HG02588 (cell line): Measurements from ENCODE around the gene ARL2BP.

ENCODE experiments used
- ATAC-seq: cut with Tn5 transposase; IDR thresholded peaks from one replicate; pipeline ENCODE4 v1.9.1; 2021; ENCODE audit warnings: mild to moderate bottlenecking, moderate library complexity; ENCODE audit not compliant: unreplicated experiment

The ARL2BP gene

DNA sequence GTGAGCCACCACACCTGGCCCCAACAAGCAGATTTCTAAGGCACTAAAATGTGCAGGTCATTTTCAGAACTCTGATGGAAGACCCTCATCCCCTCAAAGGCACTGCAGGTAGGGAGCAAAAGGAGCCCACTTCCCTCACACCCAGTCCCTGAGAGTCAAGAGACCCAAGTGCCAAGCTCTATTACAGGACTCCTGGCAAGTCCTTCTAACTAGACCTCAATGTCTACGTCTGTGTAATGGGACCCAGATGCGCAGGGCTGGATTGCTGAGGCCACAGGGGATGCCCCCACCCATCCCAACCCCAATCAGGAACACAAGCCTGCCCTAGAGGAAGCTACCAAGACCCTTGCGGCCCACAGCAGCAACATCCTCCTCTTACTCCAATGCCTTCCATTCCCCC is 36.7 kb downstream of the ARL2BP start:
- ATAC-seq: no peak

DNA sequence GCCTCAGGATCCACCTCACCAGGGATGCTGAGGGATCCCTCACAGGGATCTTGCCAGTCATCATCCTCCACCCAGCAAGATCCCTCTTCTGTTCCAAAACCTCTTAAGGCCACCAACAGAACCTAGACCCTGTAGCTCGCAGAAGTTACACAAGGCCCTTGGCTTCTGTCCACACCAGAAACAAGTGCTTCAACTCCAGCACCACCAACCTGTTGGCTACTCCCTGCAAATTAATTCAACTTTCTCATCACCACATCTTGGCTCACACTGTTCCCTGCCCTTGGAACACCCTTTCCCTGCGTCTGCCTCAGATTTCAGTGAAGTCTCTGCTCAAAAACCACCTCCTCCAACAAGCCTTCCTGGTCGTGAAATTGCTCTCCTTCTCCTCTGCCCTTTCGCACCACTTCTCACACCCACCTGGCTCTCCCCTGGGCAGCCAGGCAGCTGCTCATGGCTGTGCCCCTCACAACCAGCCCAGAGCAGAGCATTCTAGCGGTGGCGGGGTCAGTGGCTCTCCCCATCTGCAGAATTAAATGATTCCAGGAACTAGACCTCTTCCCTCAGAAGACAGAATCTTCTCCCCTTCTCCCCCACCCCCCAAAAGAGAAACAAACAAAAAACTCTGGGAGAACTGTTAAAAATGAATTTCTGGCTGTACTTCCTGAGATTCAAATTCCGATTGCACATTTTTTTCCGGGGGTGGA is 37.6 kb downstream of the ARL2BP start:
- no peak for ATAC-seq

DNA sequence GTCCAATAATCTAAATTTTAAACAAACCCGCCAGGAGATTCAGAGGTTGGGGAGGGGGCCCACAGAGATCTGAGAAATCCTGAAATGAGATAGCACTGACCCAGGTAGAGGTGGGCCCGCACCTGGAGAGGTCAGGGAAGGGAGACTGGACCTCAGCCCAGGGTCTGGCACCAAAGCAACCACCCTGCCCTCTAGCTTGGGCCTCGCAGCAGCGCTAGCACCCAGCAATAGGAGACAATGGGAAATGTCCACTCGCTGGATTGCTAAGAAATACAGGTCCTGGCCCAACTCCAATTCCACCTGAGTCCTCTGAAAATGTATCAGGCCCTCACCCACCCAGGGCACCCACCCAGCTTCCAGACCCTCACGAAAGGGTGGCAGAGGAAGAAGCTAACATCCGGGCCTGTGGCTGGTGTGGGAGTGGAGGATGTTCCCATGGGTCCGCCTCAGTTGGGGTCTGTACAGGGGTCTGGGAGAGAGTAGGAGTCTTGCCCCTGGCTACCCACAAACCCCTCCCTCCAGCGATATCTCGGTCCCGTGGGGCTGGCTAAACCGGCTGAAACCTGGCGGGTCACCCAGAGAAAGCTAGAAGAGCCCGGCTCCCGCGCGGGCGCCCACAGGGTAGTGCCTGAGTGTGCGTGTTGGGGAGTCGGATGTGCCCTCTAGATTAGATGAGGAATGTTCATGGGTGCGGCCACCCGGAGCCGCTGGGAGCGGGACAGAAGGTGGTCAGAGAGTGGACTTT is 38.3 kb downstream of the ARL2BP start:
- no peak for ATAC-seq

DNA sequence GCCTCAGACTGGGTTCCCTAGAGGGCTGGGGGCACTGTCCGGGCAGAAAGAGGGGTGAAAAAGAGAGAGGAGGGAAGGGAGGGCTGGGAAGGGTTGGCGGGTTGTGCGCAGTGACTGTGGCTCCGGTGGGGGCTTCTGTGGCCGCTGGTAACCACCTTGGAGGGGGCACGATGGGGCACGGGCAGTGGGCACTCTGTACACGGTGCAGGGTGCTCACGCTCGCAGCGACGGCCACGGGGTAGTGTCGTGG is 38.8 kb downstream of the ARL2BP start:
- no peak for ATAC-seq

DNA sequence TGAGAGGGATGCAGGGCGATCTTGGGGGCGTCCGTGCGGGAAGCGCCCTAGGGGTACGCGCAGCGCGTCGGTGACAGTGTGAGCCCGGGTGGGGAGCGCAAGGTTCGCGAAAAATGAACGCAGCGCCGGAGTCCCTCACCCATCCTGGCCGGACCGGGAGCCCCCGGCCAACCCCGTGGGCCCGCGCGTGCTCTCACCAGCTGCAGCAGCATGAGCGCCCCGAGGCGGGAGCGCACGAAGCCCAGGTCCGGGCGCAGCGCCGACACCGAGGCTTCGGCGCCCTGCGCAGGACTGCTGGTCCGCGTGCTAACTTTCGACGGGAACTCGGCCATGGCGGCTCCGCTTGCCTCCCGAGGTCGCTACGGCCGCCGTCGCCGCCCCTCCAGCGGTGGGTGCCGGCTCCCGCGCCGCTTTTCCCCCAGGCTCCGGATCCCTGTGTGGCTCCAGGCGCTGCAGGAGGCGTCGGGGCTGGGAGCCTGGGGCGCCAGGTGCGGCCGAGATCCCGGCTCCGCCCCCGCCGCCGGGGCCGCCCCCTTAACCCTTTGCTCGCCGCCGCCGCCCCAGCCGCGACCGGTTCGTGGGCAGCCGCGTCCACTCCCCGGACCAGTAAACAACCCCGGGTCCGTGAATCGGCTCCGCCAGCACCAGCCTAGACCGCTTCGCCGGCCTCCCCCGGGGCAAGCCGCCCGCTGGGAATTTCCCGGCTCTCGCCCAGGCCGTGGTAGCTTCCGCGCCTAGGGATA is 39.3 kb downstream of the ARL2BP start, which contains the start of gene PLLP:
Gene PLLP, minus strand, starts transcription at position 464 of the 743 bp plus-strand sequence. Its CDS starts 132 bp downstream, at position 332.
- no peak for ATAC-seq

DNA sequence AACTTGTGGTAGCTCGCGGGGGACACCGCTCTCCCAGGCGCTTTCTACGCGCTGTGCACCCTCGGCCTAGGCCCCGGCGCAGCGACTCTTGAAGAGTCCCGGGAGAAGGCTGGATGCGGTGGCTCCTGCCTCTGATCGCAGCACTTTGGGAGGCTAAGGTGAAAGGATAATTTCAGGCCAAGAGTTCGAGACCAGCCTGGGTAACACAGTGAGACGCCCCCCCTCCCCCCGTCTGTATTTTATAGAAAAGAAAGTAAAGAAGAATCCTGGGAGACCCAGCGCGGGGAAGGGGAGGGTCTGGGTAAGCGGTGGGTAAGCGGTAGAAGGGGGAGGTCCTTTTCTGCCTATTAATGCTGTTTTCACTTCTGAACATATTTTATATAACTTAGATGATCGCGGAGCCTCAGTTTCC is 39.9 kb downstream of the ARL2BP start:
- ATAC-seq: no peak

DNA sequence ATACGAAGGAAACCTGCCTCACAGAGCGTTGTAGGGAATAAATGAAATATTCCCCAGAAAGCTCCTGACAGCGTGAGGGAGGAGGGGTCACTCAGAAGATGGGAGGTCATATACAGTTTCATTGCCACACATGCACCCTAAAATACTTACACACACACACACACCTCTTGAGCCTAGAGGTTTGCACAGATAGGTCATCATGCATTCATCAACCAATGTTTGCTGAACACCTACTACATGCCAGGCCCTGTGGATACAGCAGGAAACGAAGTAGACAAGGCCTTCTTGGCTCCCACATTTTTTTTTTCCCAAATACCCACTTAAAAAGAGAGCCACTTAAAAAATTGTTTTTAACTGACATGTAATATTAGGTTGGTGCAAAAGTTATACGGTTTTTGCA is 40.3 kb downstream of the ARL2BP start:
- ATAC-seq: no peak

DNA sequence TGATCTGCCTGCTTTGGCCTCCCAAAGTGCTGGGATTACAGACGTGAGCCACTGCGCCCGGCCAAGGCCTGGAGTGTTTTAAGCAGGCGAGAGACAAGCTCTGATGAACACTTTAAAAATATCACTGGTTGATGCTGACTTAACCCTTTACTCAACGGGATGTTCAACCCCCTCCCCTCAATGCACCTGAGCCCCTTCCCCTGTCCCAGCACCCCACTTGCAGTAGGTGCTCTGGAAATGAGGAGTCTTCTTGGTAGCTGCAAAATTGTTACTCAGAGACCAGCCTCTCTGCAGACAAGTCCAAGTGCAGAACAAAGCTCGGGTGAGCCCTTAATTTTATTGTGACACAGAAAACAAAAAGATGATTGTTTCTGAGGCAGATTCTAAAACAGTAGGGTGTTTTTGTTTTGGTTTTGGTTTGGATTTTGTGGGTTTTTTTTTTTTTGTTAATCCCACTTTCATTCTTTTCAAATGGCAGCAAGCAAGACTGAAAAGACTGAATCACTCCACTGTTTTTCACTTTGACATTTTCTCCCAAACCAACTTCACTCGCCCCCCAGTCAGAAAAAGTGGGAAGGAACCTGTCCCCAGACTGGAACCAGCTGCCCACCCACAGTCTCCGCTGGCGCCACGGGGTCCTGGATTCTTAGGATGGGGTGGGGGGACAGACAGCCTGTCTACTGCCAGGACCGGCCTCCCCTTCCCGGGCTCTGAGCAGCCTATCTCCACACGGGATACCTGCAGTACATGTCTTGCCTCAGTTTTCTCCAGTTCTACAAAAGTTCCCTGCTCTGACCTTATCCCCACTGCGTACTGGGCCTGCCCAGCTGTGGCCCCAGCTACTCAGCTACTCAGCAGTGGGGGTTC is 44.6 kb downstream of the ARL2BP start:
- ATAC-seq: no peak

DNA sequence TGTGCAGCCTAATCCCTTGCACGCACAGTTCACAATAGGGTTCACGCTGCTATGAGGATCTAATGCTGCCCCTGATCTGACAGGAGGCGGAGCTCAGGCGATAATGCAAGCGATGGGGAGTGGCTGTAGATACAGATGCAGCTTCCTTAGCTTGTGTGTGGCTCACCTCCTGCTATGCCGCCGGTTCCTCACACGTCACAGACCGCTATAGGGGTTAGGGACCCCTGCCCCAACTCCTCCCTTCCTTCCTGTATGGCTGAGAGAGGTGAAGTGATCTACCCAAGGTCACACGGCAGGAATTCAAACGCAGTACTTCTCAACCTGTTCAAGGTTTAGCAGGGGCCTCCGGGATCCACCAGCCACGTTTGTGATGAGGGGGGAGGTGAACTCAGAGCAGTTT is 52.8 kb downstream of the ARL2BP start:
- ATAC-seq: no peak

DNA sequence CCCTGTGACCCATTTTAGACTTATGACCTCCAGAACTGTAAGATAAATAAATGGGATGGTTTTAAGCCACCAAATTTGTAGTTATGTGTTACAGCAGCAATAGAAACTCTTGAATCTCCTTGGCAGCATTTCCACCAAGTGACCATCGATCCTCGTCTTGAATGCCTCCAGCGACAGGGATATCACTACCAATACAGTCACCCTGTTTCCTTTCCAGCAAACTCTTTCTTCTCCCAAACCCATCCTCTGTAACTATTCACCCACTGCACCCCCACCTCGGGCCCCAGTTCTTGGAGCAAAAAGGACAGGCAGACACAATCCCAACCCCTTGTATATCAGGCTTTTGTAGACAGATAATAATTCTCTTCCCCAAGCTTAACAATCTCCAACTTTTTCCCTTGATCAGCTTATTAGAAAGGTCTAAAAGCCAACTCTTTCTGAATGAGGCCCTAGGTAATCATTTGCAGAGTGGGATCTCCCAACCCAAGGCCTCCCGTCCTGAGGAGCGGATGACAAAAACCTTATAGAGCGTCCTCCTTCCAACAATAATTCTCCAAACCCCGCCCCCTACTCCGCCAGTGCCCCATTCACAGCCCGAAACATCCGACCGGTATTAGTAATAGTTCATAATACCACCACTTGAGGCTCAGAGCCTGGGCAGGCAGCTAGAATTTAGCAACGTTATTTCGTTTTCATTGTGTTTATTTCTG is 54.1 kb downstream of the ARL2BP start:
- peak; percentile 15 for ATAC-seq

DNA sequence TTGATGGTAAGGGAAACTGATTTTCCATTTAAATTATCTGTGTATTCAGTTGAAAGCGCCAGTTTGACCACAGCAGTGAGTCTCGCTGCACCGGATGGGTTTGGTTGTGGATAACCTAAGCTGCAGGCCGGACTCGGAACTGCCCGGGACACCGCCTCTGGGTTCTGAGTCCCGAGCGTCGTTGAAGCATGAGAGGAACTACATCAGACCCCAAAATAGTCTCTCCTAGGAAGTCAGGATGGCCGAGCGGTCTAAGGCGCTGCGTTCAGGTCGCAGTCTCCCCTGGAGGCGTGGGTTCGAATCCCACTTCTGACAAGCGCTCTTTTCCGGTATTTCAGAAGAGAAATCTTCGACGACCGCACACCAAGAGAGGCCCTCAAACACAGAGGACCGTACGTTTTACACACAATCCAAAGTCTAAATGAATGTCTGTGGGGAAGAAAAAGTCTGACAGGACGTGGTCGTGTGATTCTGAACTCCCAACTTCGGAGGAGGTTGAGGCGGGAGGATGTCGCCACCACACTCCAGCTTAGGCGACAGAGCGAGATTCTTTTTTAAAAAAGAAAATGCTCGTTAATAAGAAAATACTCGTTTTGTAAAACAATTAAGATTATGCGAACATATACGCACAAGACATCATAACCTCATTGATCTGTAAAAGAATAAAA is 54.8 kb downstream of the ARL2BP start:
- peak; percentile 44 for ATAC-seq

DNA sequence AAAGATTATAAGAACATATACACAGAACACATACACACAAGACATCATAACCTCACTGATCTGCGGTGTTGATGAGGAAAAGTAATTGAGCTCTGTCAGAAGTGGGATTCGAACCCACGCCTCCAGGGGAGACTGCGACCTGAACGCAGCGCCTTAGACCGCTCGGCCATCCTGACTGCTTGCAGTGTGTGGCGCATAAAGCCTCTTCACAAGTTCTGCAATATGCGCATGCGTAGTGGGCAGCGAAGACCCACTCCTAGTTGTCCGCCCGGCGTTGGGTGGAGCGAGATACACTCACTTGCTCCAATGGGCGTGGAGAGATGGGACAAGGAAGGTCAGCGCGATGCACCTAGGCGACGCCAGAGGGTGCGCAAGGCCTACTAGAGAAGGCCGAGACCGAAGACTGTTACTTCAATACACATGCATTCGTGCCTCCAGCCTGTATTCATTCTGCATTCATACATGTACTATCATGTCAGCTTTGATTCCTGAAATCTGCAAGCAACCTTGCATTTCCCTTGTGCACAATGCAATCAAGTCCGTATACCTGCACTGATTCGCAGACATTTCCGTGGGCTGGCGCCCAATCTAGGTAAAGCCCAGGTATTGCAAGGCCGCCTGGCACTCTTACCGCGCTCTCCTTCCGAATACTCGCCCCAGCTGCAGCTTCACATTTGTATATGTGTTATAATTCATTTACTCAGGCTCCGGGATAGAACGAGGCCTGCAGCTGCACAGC is 55.5 kb downstream of the ARL2BP start:
- ATAC-seq: peak; percentile 80

DNA sequence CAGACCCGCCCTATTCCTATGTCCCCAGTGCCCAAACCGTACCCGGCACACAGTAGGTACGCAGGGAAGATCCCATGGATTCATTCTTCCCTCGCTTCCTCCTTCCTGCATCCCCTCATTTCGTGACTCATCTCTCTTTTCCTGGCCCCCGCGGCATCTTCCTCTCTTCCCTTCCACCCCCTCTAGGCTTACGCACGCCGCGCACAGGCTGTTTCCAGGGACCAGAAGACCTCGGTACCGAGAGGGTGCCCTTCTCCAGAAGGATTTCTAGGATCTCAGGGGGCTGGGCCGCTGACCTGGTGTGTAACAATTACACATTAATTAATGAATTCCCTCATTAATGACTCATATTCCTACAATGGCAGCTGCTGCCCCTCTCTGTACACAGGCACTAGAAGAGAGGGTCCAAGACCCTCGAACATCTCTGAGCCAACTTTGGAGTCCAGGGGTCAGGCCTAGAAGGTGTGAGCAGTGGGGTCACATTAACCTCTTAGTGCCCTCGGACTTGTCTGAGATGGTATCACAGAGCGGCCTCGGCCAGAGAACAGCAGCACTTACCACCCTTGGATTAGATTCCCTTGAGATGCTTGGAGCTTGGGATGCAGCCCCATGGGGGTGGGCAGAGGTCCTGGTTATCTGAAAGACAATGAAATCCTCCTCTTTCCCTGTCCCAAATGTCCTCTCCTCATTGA is 56.2 kb downstream of the ARL2BP start:
- no peak for ATAC-seq
